ENCODE results near the gene MLANA.

Gene MLANA

GRCh38 chr9:5890641-5891040, at the start of gene MLANA:
Gene MLANA (plus strand): TSS chr9:5890889. CDS start chr9:5892475, 1,586 bp downstream.
- DNase-seq = no peak

- peak; percentile 76 for DNase-seq
Measured at GRCh38 chr9:5841771-5842573, 48.7 kb upstream of the MLANA start.

- no peak for DNase-seq
Measured at GRCh38 chr9:5842929-5843793, 47.5 kb upstream of the MLANA start.

GRCh38 chr9:5843794-5844471, 46.8 kb upstream of the MLANA start:
- DNase-seq = no peak

GRCh38 chr9:5845157-5845531, 45.5 kb upstream of the MLANA start:
- DNase-seq = no peak

GRCh38 chr9:5846096-5846495, 44.6 kb upstream of the MLANA start:
- DNase-seq = no peak

- no peak for DNase-seq
Measured at GRCh38 chr9:5846501-5846921, 44.2 kb upstream of the MLANA start.

GRCh38 chr9:5848372-5848882, 42.3 kb upstream of the MLANA start:
- DNase-seq = no peak

- no peak for DNase-seq
Measured at GRCh38 chr9:5850724-5851122, 40.0 kb upstream of the MLANA start.

GRCh38 chr9:5851445-5851844, 39.2 kb upstream of the MLANA start:
- peak; percentile 92 for DNase-seq

- DNase-seq = no peak
Measured at GRCh38 chr9:5852987-5853386, 37.7 kb upstream of the MLANA start.

- peak; percentile 46 for DNase-seq
Measured at GRCh38 chr9:5853617-5854016, 37.1 kb upstream of the MLANA start.

- peak; percentile 65 for DNase-seq
Measured at GRCh38 chr9:5854063-5854790, 36.5 kb upstream of the MLANA start.

GRCh38 chr9:5857928-5858327, 32.8 kb upstream of the MLANA start:
- DNase-seq = no peak

- DNase-seq = no peak
Measured at GRCh38 chr9:5858833-5859232, 31.9 kb upstream of the MLANA start.

- DNase-seq = no peak
Measured at GRCh38 chr9:5863092-5863746, 27.5 kb upstream of the MLANA start.

GRCh38 chr9:5864446-5864845, 26.2 kb upstream of the MLANA start:
- no peak for DNase-seq

- DNase-seq = no peak
Measured at GRCh38 chr9:5866272-5866671, 24.4 kb upstream of the MLANA start.

GRCh38 chr9:5866685-5867084, 24.0 kb upstream of the MLANA start:
- no peak for DNase-seq

- no peak for DNase-seq
Measured at GRCh38 chr9:5868235-5868634, 22.5 kb upstream of the MLANA start.

- DNase-seq = no peak
Measured at GRCh38 chr9:5869315-5870019, 21.2 kb upstream of the MLANA start.

GRCh38 chr9:5870020-5870339, 20.7 kb upstream of the MLANA start:
- no peak for DNase-seq
